Measurements from ENCODE around the gene SPAG5. TPM values are rescaled to one million over a fixed set of nuclear protein-coding genes. Genes with fewer than 3 reads are reported as not detected.

The SPAG5 gene
- total RNA-seq, 4 donors from 2014 or later = 5.7 to 11.4 (median 7.6) TPM

DNA sequence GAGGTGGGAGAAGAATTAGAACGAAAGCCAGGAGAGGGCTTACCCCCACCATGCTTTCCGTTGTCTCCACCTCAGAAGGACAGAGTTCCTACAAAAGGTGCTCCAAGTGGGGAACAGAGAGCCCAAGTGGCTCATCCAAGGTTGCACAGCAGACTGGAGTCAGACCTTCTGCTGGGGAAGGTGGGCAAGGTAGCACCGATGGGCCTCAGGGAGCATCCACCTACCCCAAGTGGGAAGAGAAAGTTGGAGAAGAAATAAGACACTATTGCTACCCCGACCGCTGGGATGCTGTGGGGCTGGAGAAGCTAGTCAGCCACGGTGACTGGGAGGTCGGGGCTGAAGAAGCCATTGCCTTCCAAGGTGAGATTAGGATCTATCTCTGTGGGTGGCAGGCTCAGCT lies 67.9 kb downstream of the SPAG5 start:
- H3K9me3 ChIP-seq = no peaks in the 10 kb centered on the region
- no peaks in the 10 kb centered on the region for H3K36me3 ChIP-seq
- DNase-seq (ENCODE audit: low spot score in 2 of 2) = no peak
- no peaks in the 10 kb centered on the region for H3K4me1 ChIP-seq
- TF ChIP-seq, protein P1, sequence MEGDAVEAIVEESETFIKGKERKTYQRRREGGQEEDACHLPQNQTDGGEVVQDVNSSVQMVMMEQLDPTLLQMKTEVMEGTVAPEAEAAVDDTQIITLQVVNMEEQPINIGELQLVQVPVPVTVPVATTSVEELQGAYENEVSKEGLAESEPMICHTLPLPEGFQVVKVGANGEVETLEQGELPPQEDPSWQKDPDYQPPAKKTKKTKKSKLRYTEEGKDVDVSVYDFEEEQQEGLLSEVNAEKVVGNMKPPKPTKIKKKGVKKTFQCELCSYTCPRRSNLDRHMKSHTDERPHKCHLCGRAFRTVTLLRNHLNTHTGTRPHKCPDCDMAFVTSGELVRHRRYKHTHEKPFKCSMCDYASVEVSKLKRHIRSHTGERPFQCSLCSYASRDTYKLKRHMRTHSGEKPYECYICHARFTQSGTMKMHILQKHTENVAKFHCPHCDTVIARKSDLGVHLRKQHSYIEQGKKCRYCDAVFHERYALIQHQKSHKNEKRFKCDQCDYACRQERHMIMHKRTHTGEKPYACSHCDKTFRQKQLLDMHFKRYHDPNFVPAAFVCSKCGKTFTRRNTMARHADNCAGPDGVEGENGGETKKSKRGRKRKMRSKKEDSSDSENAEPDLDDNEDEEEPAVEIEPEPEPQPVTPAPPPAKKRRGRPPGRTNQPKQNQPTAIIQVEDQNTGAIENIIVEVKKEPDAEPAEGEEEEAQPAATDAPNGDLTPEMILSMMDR (IDR thresholded peaks at IDR 0.05) = no peak
- TF ChIP-seq EP300 (IDR thresholded peaks at IDR 0.05) (no peak), POLR2A (IDR thresholded peaks at IDR 0.05) (no peak)
- H3K27me3 ChIP-seq = no peaks in the 10 kb centered on the region
- no peak overlapping the region for H3K4me3 ChIP-seq
- WGBS, 2 donors = 73 to 77% methylated on average over 6 to 7 of the region's 7 CpGs
- no peak overlapping the region for H3K27ac ChIP-seq

DNA sequence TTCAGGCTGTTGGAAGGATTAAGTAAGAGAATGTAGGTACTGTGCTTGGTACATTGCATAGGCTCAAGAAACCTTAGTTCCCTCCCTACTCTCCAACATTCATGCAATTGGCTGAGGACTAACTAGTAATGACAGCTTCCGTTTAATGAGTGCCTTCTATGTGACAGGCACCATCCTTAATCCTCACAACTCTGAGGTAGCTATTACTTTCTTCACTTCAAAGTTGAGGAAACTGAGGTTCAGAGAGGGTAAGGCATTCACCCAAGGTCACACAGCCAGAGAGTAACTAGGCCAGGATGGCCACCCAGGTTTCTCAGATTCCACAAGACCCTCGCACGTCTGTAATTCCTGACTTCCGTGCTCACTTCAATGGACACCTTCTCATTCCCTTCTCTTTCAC lies 68.6 kb downstream of the SPAG5 start:
- Histone ChIP-seq H3K4me1 (no peaks in the 10 kb centered on the region), H3K9me3 (no peaks in the 10 kb centered on the region), H3K4me3 (no peak overlapping the region), H3K36me3 (no peaks in the 10 kb centered on the region), H3K27me3 (no peaks in the 10 kb centered on the region), H3K27ac (no peak overlapping the region)
- no peak for TF ChIP-seq POLR2A (IDR thresholded peaks at IDR 0.05)
- TF ChIP-seq, protein P1 (IDR thresholded peaks at IDR 0.05) = no peak
- no peak for TF ChIP-seq EP300 (IDR thresholded peaks at IDR 0.05)
- WGBS, 2 donors = 77 to 84% methylated on average over 4 of the region's 4 CpGs
- DNase-seq (ENCODE audit: low spot score in 2 of 2) = no peak

DNA sequence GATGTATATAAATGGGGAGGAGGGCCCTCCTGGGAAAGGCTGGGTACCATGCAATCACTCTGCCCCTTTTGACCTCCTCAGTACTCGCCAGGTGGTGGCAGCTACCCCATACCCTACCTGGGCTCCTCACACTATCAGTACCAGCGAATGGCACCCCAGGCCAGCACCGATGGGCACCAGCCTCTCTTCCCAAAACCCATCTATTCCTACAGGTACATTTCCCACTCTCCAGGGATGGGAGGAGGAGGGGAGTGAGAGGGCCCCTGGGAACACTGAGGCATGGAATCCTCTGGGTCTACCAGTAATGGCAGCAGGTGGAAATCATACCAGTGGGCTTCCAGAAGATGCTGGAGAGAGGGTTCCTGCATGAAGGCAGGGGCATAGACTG lies 69.8 kb downstream of the SPAG5 start:
- no peaks in the 10 kb centered on the region for H3K27me3 ChIP-seq
- no peaks in the 10 kb centered on the region for H3K9me3 ChIP-seq
- H3K36me3 ChIP-seq = no peaks in the 10 kb centered on the region
- DNase-seq (ENCODE audit: low spot score in 2 of 2) = no peak
- 87 to 88% methylated on average over 3 of the region's 3 CpGs for WGBS, 2 donors
- no peak overlapping the region for H3K27ac ChIP-seq
- TF ChIP-seq, protein P1 (IDR thresholded peaks at IDR 0.05) = no peak
- TF ChIP-seq EP300 (IDR thresholded peaks at IDR 0.05) (no peak), POLR2A (IDR thresholded peaks at IDR 0.05) (no peak)
- H3K4me3 ChIP-seq = no peak overlapping the region
- H3K4me1 ChIP-seq = no peaks in the 10 kb centered on the region

DNA sequence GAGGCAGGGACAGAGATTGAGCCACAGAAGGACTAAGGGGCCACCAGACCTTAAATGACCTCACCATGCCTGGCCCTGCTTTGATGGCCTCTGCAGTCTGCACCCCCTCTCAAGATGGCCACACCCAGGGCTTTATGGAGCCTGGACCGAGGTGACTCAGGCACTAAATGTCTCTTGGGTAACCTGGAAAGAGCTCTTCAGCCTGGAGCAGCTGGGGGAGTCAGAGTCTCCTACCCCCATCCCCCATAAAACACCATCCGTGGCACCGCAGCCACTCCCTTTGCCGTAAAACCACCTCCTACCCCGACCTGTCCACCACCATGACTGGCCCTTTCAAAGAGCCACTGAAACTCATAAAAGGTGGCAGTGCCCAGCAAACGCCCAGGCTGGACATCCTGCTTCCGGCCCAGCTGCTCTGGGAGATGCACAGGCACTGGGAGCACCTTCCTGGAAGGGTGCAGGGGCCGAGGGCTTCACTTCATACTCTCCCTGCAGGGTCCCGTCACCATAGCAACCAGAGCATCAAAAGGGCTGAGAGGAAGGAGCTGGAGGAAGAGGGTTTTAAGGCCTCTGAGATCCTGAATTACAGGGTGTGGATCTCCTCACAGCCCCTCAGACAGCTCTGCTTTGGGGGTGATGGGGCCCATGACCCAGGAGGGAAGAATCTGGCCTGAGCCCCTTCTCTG lies 70.4 kb downstream of the SPAG5 start:
- 66 to 67% methylated on average over 9 of the region's 9 CpGs for WGBS, 2 donors
- no peak for TF ChIP-seq POLR2A (IDR thresholded peaks at IDR 0.05)
- no peak for TF ChIP-seq EP300 (IDR thresholded peaks at IDR 0.05)
- TF ChIP-seq, protein P1 (IDR thresholded peaks at IDR 0.05) = no peak
- H3K9me3 ChIP-seq = no peaks in the 10 kb centered on the region
- H3K4me1 ChIP-seq = no peaks in the 10 kb centered on the region
- H3K36me3 ChIP-seq = no peaks in the 10 kb centered on the region
- no peak overlapping the region for H3K4me3 ChIP-seq
- DNase-seq (ENCODE audit: low spot score in 2 of 2) = no peak
- H3K27me3 ChIP-seq = no peaks in the 10 kb centered on the region
- no peak overlapping the region for H3K27ac ChIP-seq

DNA sequence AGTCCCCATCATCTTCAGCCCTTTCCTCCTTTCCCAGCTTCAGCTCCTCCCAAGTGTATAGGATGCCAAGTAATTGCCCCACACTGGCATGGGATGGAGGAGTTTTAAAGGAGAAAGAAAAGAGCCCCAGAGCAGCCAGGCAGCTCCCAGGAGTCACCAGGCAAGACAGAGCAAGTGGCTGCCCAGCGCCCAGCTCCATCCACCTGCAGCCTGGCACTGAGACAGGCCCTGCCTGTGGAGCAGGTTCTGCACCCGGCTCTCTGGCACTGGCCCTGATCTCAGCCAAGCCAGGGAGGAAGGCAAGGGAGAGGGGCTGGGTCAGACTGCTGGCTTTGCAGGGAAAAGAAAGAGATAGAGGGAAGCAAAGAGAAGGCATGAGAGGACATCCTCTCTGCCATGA lies 71.0 kb downstream of the SPAG5 start:
- no peaks in the 10 kb centered on the region for H3K9me3 ChIP-seq
- no peaks in the 10 kb centered on the region for H3K4me1 ChIP-seq
- no peaks in the 10 kb centered on the region for H3K36me3 ChIP-seq
- TF ChIP-seq POLR2A (IDR thresholded peaks at IDR 0.05) (no peak), EP300 (IDR thresholded peaks at IDR 0.05) (no peak)
- TF ChIP-seq, protein P1 (IDR thresholded peaks at IDR 0.05) = no peak
- no peak overlapping the region for H3K4me3 ChIP-seq
- no peak for DNase-seq (ENCODE audit: low spot score in 2 of 2)
- no peak overlapping the region for H3K27ac ChIP-seq
- WGBS, 2 donors = 91 to 100% methylated on average over 2 of the region's 2 CpGs
- no peaks in the 10 kb centered on the region for H3K27me3 ChIP-seq

Other genes with a start within 250 kb of the SPAG5 start
- 10 to 100 TPM; 56.5 to 87.9 (median 66.6) TPM for gene POLDIP2, start 241.5 kb downstream of the SPAG5 start, total RNA-seq
- gene SEBOX, start 233.8 kb downstream of the SPAG5 start, total RNA-seq = not detected
- 10 to 100 TPM in 1 of 4 donors, 1 to 10 TPM in 2, under 1 TPM in 1; 0.90 to 22.7 (median 1.8) TPM for gene VTN, start 228.7 kb downstream of the SPAG5 start, total RNA-seq
- gene SARM1, start 227.3 kb downstream of the SPAG5 start, total RNA-seq = 10 to 100 TPM in 2 of 4 donors, 1 to 10 TPM in 2; 5.4 to 18.6 (median 13.8) TPM
- 10 to 100 TPM in 1 of 4 donors, 1 to 10 TPM in 3; 5.0 to 10.8 (median 6.4) TPM for gene SLC46A1, start 192.8 kb downstream of the SPAG5 start, total RNA-seq
- gene SLC13A2, start 125.4 kb downstream of the SPAG5 start, total RNA-seq = not detected
- gene FOXN1, start 92.7 kb downstream of the SPAG5 start, total RNA-seq = not detected
- 10 to 100 TPM; 20.5 to 30.0 (median 22.4) TPM for gene UNC119, start 46.4 kb downstream of the SPAG5 start, total RNA-seq
- 10 to 100 TPM; 62.2 to 82.4 (median 73.2) TPM for gene PIGS, start 27.5 kb downstream of the SPAG5 start, total RNA-seq
- gene ALDOC, start 22.1 kb downstream of the SPAG5 start, total RNA-seq = 100 to 1,000 TPM in 3 of 4 donors, 10 to 100 TPM in 1; 46.2 to 222 (median 141) TPM
- gene RSKR, start 15.2 kb upstream of the SPAG5 start, total RNA-seq = 10 to 100 TPM in 3 of 4 donors, 1 to 10 TPM in 1; 5.7 to 34.5 (median 16.2) TPM
- 100 to 1,000 TPM in 3 of 4 donors, 10 to 100 TPM in 1; 95.1 to 133 (median 111) TPM for gene BLTP2, start 46.1 kb upstream of the SPAG5 start, total RNA-seq
- gene SDF2, start 62.9 kb upstream of the SPAG5 start, total RNA-seq = 10 to 100 TPM; 26.7 to 45.3 (median 32.4) TPM
- 100 to 1,000 TPM in 1 of 4 donors, 10 to 100 TPM in 3; 56.4 to 101 (median 66.6) TPM for gene SUPT6H, start 63.2 kb upstream of the SPAG5 start, total RNA-seq
- 1 to 10 TPM; 2.1 to 6.3 (median 4.6) TPM for gene PROCA1, start 112.9 kb upstream of the SPAG5 start, total RNA-seq
- 100 to 1,000 TPM; 189 to 298 (median 196) TPM for gene RAB34, start 118.8 kb upstream of the SPAG5 start, total RNA-seq
- gene RPL23A, start 121.0 kb upstream of the SPAG5 start, total RNA-seq = 100 to 1,000 TPM; 431 to 573 (median 517) TPM
- 1 to 10 TPM in 1 of 4 donors, under 1 TPM in 1, not detected in 2; 0.44 to 1.2 TPM for gene TLCD1, start 127.2 kb upstream of the SPAG5 start, total RNA-seq
- gene NEK8, start 129.8 kb upstream of the SPAG5 start, total RNA-seq = 1 to 10 TPM; 2.8 to 6.0 (median 3.5) TPM
- 10 to 100 TPM; 18.4 to 42.8 (median 30.0) TPM for gene TRAF4, start 145.0 kb upstream of the SPAG5 start, total RNA-seq
- gene FAM222B, start 243.8 kb upstream of the SPAG5 start, total RNA-seq = 10 to 100 TPM in 2 of 4 donors, 1 to 10 TPM in 2; 6.1 to 17.1 (median 11.4) TPM

All from tibial nerve (tissue), 4 donors.